Hepatocyte (in vitro differentiated cells): Measurements from ENCODE around the gene THEM5. TPM values are rescaled to one million over a fixed set of nuclear protein-coding genes. Genes with fewer than 3 reads are reported as not detected.

Experiments
- DNase-seq: peaks from one replicate; pipeline ENCODE4 v3.0.0-alpha.2; 2016; ENCODE audit warnings: low spot score
- H2AFZ ChIP-seq: fragments of 200-600 bp; sonication (generic); 2 replicates; pipeline ENCODE4 v1.6.0; 2016; ENCODE audit warnings: antibody characterized with exemption, mild to moderate bottlenecking
- H3K27ac ChIP-seq: fragments of 200-600 bp; sonication (generic); 2 replicates; pipeline ENCODE4 v1.5.1; 2016; ENCODE audit warnings: mild to moderate bottlenecking
- H3K27me3 ChIP-seq: fragments of 200-600 bp; sonication (generic); 2 replicates; pipeline ENCODE4 v1.6.1; 2016
- H3K36me3 ChIP-seq: fragments of 200-600 bp; sonication (generic); replicated peaks from 2 replicates; pipeline ENCODE4 v1.5.1; 2016; ENCODE audit warnings: low read depth; ENCODE audit not compliant: insufficient read depth
- H3K4me1 ChIP-seq: fragments of 200-600 bp; sonication (generic); 2 replicates; pipeline ENCODE4 v1.5.1; 2016; ENCODE audit warnings: mild to moderate bottlenecking, moderate library complexity; ENCODE audit not compliant: insufficient read depth
- H3K4me2 ChIP-seq: fragments of 200-600 bp; sonication (generic); 2 replicates; pipeline ENCODE4 v1.6.0; 2016
- H3K4me3 ChIP-seq: fragments of 200-600 bp; sonication (generic); 2 replicates; pipeline ENCODE4 v1.5.1; 2016; ENCODE audit warnings: mild to moderate bottlenecking
- H3K79me2 ChIP-seq: fragments of 200-600 bp; sonication (generic); 2 replicates; pipeline ENCODE4 v1.6.0; 2017; ENCODE audit warnings: mild to moderate bottlenecking
- H3K9me2 ChIP-seq: fragments of 200-600 bp; sonication (generic); replicated peaks from 2 replicates; pipeline ENCODE4 v1.6.0; 2017; ENCODE audit warnings: mild to moderate bottlenecking; ENCODE audit not compliant: insufficient read depth
- H3K9me3 ChIP-seq: fragments of 200-600 bp; sonication (generic); 2 replicates; pipeline ENCODE4 v1.5.1; 2016; ENCODE audit warnings: low read depth, mild to moderate bottlenecking
- H4K20me1 ChIP-seq: fragments of 200-600 bp; sonication (generic); 2 replicates; pipeline ENCODE4 v1.6.0; 2016; ENCODE audit warnings: mild to moderate bottlenecking; ENCODE audit not compliant: insufficient read depth, poor library complexity, severe bottlenecking
- CTCF ChIP-seq: fragments of 200-600 bp; sonication (generic); IDR thresholded peaks from 2 replicates; pipeline ENCODE4 v1.5.1; 2016; ENCODE audit warnings: antibody characterized with exemption, mild to moderate bottlenecking; ENCODE audit not compliant: poor library complexity
- EZH2 ChIP-seq: fragments of 200-600 bp; sonication (generic); IDR thresholded peaks from 2 replicates; pipeline ENCODE4 v1.6.1; 2016; ENCODE audit warnings: antibody characterized with exemption, mild to moderate bottlenecking, borderline replicate concordance
- EZH2phosphoT487 ChIP-seq: fragments of 200-600 bp; sonication (generic); IDR thresholded peaks from one replicate; pipeline ENCODE4 v1.6.1; 2018; ENCODE audit warnings: antibody characterized with exemption, mild to moderate bottlenecking, low read depth, moderate library complexity; ENCODE audit not compliant: unreplicated experiment, severe bottlenecking
- WGBS: methylation state at CpG from one replicate; pipeline ENCODE4 v1.1.6; 2016; ENCODE audit warnings: low lambda C conversion rate; ENCODE audit errors: missing lambda C conversion rate; 5-methylcytosine and 5-hydroxymethylcytosine counted together
- polyA plus RNA-seq: library from polyadenylated mRNA; unstranded; fragments of >200 nt; fragmentation: Nextera tagmentation; extraction: Ambion mirVana; gene quantifications from 2 replicates; pipeline ENCODE4 v1.2.1, GENCODE V29; 2016
- total RNA-seq: library from RNA; depleted of rRNA; stranded (reverse); fragments of >200 nt; gene quantifications from 2 replicates; pipeline ENCODE4 v1.2.3, GENCODE V29; 2014

THEM5 gene
- total and polyA plus RNA-seq, 2 experiments from 2014 or later, result 0.21 TPM; not detected in 1

DNA sequence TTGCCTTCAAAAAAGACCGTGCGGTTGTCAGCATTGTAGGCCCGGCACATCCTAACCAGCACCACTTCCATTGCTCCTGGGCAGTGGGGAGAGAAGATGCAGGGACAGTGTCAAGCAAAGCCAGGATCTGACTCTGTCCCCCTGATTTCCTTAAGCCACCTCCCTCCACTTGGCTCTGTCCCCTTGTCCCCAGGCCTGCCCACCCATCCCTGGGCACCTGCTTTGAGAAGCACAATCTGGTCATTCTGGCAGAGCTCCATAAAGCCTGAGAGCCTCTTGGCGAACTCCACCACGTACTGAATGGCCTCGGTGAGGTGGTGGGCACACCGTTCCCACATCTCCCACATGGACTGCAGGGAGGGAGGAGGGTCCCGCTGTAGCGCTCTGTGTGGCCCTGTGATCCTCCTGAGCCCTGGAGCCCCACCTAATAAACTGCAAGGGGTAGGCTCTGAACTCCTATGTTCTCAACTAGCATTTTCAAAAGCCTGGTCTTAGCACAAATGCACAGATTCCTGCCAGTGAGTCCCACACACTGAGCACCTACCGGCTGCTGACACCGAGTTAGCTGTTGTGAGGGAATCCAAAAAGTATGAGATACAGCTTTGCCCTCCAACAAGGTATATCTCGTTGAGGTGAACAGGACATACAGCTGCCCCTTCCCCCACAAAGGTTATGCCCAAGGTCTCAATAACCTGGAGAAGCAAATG lies 40.1 kb downstream of the THEM5 start:
- Histone ChIP-seq H3K27ac (no peak overlapping the region), H3K9me2 (no peaks in the 10 kb centered on the region), H3K27me3 (no peaks in the 10 kb centered on the region), H3K36me3 (no peaks in the 10 kb centered on the region), H2AFZ (no peak overlapping the region), H3K9me3 (no peaks in the 10 kb centered on the region), H3K79me2 (no peaks in the 10 kb centered on the region), H3K4me1 (no peaks in the 10 kb centered on the region), H3K4me3 (no peak overlapping the region), H4K20me1 (no peaks in the 10 kb centered on the region), H3K4me2 (no peak overlapping the region)
- no peak for DNase-seq
- TF ChIP-seq EZH2 (no peak), EZH2phosphoT487 (no peak), CTCF (no peak)
- WGBS, result 91% methylated on average over 12 of the region's 12 CpGs

GRCh38 chr1:151811181-151811580 lies 42.3 kb downstream of the THEM5 start:
- no peaks in the 10 kb centered on the region for H3K9me3 ChIP-seq
- no peak overlapping the region for H3K4me2 ChIP-seq
- no peaks in the 10 kb centered on the region for H4K20me1 ChIP-seq
- no peak overlapping the region for H3K27ac ChIP-seq
- H3K4me1 ChIP-seq, result no peaks in the 10 kb centered on the region
- H3K36me3 ChIP-seq, result no peaks in the 10 kb centered on the region
- H3K4me3 ChIP-seq, result no peak overlapping the region
- WGBS, result 91% methylated on average over 9 of the region's 9 CpGs
- H3K9me2 ChIP-seq, result no peaks in the 10 kb centered on the region
- DNase-seq, result no peak
- H3K79me2 ChIP-seq, result no peaks in the 10 kb centered on the region
- TF ChIP-seq CTCF, result no peak
- no peak for TF ChIP-seq EZH2
- no peak for TF ChIP-seq EZH2phosphoT487
- H3K27me3 ChIP-seq, result no peaks in the 10 kb centered on the region
- H2AFZ ChIP-seq, result no peak overlapping the region

- H2AFZ ChIP-seq, result no peak overlapping the region
- DNase-seq, result no peak
- H3K27ac ChIP-seq, result no peak overlapping the region
- H3K9me3 ChIP-seq, result no peaks in the 10 kb centered on the region
- no peaks in the 10 kb centered on the region for H4K20me1 ChIP-seq
- no peaks in the 10 kb centered on the region for H3K9me2 ChIP-seq
- no peaks in the 10 kb centered on the region for H3K27me3 ChIP-seq
- WGBS, result 86% methylated on average over 1 of the region's 1 CpG
- H3K4me1 ChIP-seq, result no peaks in the 10 kb centered on the region
- no peak overlapping the region for H3K4me3 ChIP-seq
- TF ChIP-seq CTCF (no peak), EZH2phosphoT487 (no peak), EZH2 (no peak)
- no peak overlapping the region for H3K4me2 ChIP-seq
- H3K36me3 ChIP-seq, result no peaks in the 10 kb centered on the region
- no peaks in the 10 kb centered on the region for H3K79me2 ChIP-seq
These were observed 43.4 kb downstream of the THEM5 start for GRCh38 chr1:151809985-151810556.
